Epithelial cell of esophagus (primary cell): ENCODE measurements around the gene PIK3R1.

ENCODE experiments used
- DNase-seq: peaks from one replicate; pipeline ENCODE4 v3.0.0; 2010; ENCODE audit warnings: low read depth
- H3K4me3 ChIP-seq: 2 replicates; pipeline ENCODE4 v1.5.1; 2011; ENCODE audit warnings: mild to moderate bottlenecking, low read length, control low read depth
- CTCF ChIP-seq: IDR thresholded peaks from 2 replicates; pipeline ENCODE4 v1.5.1; 2011; ENCODE audit warnings: low read depth, mild to moderate bottlenecking, low read length, control low read depth, inconsistent platforms; ENCODE audit not compliant: insufficient read depth; ENCODE audit errors: missing control alignments

PIK3R1 gene

GRCh38 chr5:68225911-68226545, 10.5 kb downstream of the PIK3R1 start:
- no peak for TF ChIP-seq CTCF
- H3K4me3 ChIP-seq = no peak overlapping the region
- no peak for DNase-seq

- H3K4me3 ChIP-seq = no peak overlapping the region
- TF ChIP-seq CTCF = no peak
- DNase-seq = no peak
These were observed 11.1 kb downstream of the PIK3R1 start for GRCh38 chr5:68226546-68227073.

GRCh38 chr5:68227532-68228160, 12.1 kb downstream of the PIK3R1 start:
- no peak for TF ChIP-seq CTCF
- no peak for DNase-seq
- H3K4me3 ChIP-seq = no peak overlapping the region

- H3K4me3 ChIP-seq = no peak overlapping the region
- no peak for DNase-seq
- no peak for TF ChIP-seq CTCF
These were observed 13.9 kb downstream of the PIK3R1 start for GRCh38 chr5:68229416-68229815.

GRCh38 chr5:68230285-68230684, 14.7 kb downstream of the PIK3R1 start:
- H3K4me3 ChIP-seq = no peak overlapping the region
- no peak for TF ChIP-seq CTCF
- DNase-seq = no peak

- no peak for DNase-seq
- no peak for TF ChIP-seq CTCF
- no peak overlapping the region for H3K4me3 ChIP-seq
These were observed 16.0 kb downstream of the PIK3R1 start for GRCh38 chr5:68231414-68232076.
